Hematopoietic multipotent progenitor cell treated with erythropoietin and hydrocortisone succinate and interleukin-3 and kit ligand, for 6 days (in vitro differentiated cells): Measurements from ENCODE around the gene LIN28A.
"Not testable (repeated sequence)": the region's sequence is repeated elsewhere in the genome, so short reads cannot be mapped to it uniquely, and the experiment has no call there.

Source experiments
- DNase-seq: peaks from one replicate; pipeline ENCODE4 v3.0.0-alpha.2; 2015

The LIN28A gene

GRCh38 chr1:26410706-26411623 lies at the start of gene LIN28A:
LIN28A (plus strand) TSS chr1:26410817; CDS start chr1:26410892, 75 bp downstream.
- no peak for DNase-seq

GRCh38 chr1:26361605-26362122 lies 49.0 kb upstream of the LIN28A start:
- no peak for DNase-seq

- DNase-seq = no peak
Observed at GRCh38 chr1:26362331-26362730, 48.3 kb upstream of the LIN28A start.

GRCh38 chr1:26363549-26364448 lies 46.8 kb upstream of the LIN28A start:
- peak; percentile 95 for DNase-seq

- DNase-seq = no peak
Observed at GRCh38 chr1:26364956-26365355, 45.7 kb upstream of the LIN28A start.

GRCh38 chr1:26367441-26367840 lies 43.2 kb upstream of the LIN28A start:
- DNase-seq = no peak

- no peak for DNase-seq
Observed at GRCh38 chr1:26368006-26368405, 42.6 kb upstream of the LIN28A start.

GRCh38 chr1:26368486-26368885 lies 42.1 kb upstream of the LIN28A start:
- DNase-seq = no peak

GRCh38 chr1:26370591-26371382 lies 39.8 kb upstream of the LIN28A start:
- no peak for DNase-seq

GRCh38 chr1:26372039-26372438 lies 38.6 kb upstream of the LIN28A start:
- no peak for DNase-seq

- not testable (repeated sequence) for DNase-seq
Observed at GRCh38 chr1:26372611-26373010, 38.0 kb upstream of the LIN28A start, which contains the start of gene ZNF683. ZNF683 (minus strand) TSS chr1:26372750; CDS start chr1:26368571, 4,179 bp downstream.

GRCh38 chr1:26373281-26373680 lies 37.3 kb upstream of the LIN28A start:
- no peak for DNase-seq

- no peak for DNase-seq
Observed at GRCh38 chr1:26373789-26374188, 36.8 kb upstream of the LIN28A start.

GRCh38 chr1:26374361-26374760 lies 36.3 kb upstream of the LIN28A start:
- DNase-seq = not testable (repeated sequence)

- no peak for DNase-seq
Observed at GRCh38 chr1:26375081-26375480, 35.5 kb upstream of the LIN28A start.

- no peak for DNase-seq
Observed at GRCh38 chr1:26376050-26376449, 34.6 kb upstream of the LIN28A start.

- peak; percentile 99 for DNase-seq
Observed at GRCh38 chr1:26378088-26378878, 32.3 kb upstream of the LIN28A start.

- DNase-seq = no peak
Observed at GRCh38 chr1:26378879-26379251, 31.8 kb upstream of the LIN28A start.

- no peak for DNase-seq
Observed at GRCh38 chr1:26384076-26384475, 26.5 kb upstream of the LIN28A start.

- DNase-seq = not testable (repeated sequence)
Observed at GRCh38 chr1:26385063-26385462, 25.6 kb upstream of the LIN28A start.

- DNase-seq = no peak
Observed at GRCh38 chr1:26387447-26387846, 23.2 kb upstream of the LIN28A start.
